ENCODE data around the gene SYNE2. TPM values are rescaled to one million over a fixed set of nuclear protein-coding genes. Genes with fewer than 3 reads are reported as not detected.

Gene SYNE2
- total RNA-seq, 4 donors from 2014 or later: 92.4 to 165 (median 98.3) TPM

DNA sequence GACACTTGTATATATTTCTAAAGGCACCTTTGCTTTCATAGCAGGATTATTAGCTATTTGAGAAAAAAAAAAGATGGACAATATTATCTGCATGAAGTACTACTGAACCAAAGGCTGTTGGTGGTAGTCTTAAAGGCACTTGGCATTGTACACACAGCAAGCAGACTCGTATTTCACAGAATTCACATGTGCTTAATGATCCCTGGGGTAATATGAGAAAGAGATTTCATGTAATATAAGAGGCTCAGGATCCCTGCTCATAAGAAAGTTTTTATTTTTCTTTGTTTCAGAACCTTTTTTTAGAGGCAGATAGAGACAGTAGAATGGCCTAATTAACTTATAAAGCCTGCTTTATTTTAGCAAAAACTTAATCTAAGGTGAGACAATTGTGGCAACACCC lies 59.5 kb downstream of the SYNE2 start:
- Histone ChIP-seq H3K27ac (replicated peaks in 1 of 4) (no peak overlapping the region), H3K4me1 (peaks cover 10 to 15% (median 12%) of the 10 kb centered on the region in 4 donors), H3K36me3 (peaks cover 0 to 29% (median 3%) of the 10 kb centered on the region in 4 donors), H3K4me3 (no peak overlapping the region), H3K27me3 (no peaks in the 10 kb centered on the region), H3K9me3 (no peaks in the 10 kb centered on the region)
- TF ChIP-seq, protein P1, sequence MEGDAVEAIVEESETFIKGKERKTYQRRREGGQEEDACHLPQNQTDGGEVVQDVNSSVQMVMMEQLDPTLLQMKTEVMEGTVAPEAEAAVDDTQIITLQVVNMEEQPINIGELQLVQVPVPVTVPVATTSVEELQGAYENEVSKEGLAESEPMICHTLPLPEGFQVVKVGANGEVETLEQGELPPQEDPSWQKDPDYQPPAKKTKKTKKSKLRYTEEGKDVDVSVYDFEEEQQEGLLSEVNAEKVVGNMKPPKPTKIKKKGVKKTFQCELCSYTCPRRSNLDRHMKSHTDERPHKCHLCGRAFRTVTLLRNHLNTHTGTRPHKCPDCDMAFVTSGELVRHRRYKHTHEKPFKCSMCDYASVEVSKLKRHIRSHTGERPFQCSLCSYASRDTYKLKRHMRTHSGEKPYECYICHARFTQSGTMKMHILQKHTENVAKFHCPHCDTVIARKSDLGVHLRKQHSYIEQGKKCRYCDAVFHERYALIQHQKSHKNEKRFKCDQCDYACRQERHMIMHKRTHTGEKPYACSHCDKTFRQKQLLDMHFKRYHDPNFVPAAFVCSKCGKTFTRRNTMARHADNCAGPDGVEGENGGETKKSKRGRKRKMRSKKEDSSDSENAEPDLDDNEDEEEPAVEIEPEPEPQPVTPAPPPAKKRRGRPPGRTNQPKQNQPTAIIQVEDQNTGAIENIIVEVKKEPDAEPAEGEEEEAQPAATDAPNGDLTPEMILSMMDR (IDR thresholded peaks at IDR 0.05): no peak
- 96% methylated on average over 1 of the region's 1 CpG for WGBS
- DNase-seq (ENCODE audit: extremely low spot score): no peak
- intact Hi-C loops (cut with DNase I): no loop called here

DNA sequence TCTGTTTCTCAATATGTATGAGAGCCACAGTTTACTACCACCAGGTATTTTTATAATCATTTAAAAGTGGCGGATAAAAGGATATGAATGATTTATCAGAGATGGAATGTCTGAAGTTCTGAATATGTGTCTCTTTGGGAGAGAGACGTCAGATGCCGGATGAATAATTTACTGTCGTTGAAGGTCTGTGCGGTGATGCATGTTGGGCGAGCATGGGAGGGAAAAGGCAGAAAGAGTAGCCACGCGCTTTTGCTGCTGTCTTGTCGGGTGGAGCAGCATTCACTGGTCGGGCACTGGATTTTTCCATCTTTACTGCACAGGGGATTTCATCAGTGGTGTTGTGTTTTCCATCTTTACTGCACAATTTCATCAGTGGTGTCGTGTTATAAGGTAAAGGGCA lies 65.6 kb downstream of the SYNE2 start:
- Histone ChIP-seq H3K27ac (replicated peaks in 1 of 4) (no peak overlapping the region), H3K4me1 (peaks cover 6 to 18% (median 12%) of the 10 kb centered on the region in 4 donors), H3K36me3 (no peaks in the 10 kb centered on the region), H3K27me3 (no peaks in the 10 kb centered on the region), H3K9me3 (no peaks in the 10 kb centered on the region), H3K4me3 (no peak overlapping the region)
- 92% methylated on average over 11 of the region's 11 CpGs for WGBS
- intact Hi-C loops (cut with DNase I): no loop called here
- DNase-seq (ENCODE audit: extremely low spot score): peak; percentile 55
- TF ChIP-seq POLR2A (IDR thresholded peaks at IDR 0.05; ENCODE audit: low read depth): no peak
- TF ChIP-seq EP300 (IDR thresholded peaks at IDR 0.05): no peak
- TF ChIP-seq POLR2AphosphoS5 (IDR thresholded peaks at IDR 0.05): no peak
- TF ChIP-seq, protein P1 (IDR thresholded peaks at IDR 0.05): no peak

DNA sequence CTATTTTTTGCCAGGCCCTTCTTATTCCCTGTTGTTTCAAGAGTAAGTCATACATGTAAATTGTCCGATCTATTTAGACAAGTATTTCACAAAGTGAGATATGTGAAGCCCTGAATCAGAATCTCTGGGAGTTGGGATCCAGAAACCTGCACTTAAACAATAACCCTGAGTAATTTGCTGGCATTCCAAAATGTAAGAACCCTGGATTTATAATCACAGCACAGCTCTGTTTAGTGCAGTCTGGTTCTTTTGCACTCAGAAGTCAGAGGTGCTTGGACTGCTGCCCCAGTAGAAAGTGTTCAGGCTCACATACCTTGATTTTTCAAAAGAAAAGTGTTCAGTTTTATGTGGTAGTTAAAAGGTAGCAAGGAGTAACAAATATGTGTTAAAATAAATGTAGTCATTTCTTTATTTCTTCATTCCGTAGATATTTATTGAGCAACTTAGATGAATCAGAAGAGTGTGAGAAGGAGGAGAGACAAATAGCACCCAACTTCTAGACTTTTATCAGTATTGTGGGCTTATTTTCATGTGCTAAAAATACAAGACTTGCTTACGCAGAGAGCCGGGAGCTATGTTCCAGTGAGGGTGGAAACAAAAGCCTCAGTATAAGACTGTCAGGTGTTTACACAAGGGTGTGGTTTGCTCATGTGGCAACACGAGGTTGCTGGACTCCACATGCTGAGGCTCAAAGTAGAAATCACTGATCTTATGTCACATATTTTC lies 70.1 kb downstream of the SYNE2 start:
- H3K27ac ChIP-seq (replicated peaks in 1 of 4): peak overlapping the region; percentile 42 to 68 (median 59)
- TF ChIP-seq POLR2AphosphoS5 (IDR thresholded peaks at IDR 0.05): peak; percentile 52 to 70
- TF ChIP-seq, protein P1 (IDR thresholded peaks at IDR 0.05): no peak
- H3K27me3 ChIP-seq: no peaks in the 10 kb centered on the region

DNA sequence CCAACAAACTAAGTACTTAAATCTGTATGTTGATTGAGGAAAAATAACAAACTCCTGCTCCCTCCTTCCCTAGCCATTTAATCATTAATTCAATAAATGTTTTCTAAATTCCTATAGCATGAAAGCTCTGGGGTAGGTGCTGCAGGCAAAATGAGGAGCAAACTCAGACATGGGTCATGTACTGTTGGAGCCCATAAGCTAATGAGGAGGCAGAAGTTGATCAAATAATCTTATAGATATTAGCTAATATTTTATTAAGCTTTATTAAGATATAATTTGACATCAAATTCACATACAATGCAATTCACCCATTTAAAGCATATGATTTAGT lies 70.6 kb downstream of the SYNE2 start:
- H3K27ac ChIP-seq (replicated peaks in 1 of 4): peak overlapping the region; percentile 42 to 68 (median 59)
- no peak for TF ChIP-seq POLR2AphosphoS5 (IDR thresholded peaks at IDR 0.05)
- no peak for TF ChIP-seq EP300 (IDR thresholded peaks at IDR 0.05)
- TF ChIP-seq POLR2A (IDR thresholded peaks at IDR 0.05; ENCODE audit: low read depth): no peak
- TF ChIP-seq, protein P1 (IDR thresholded peaks at IDR 0.05): no peak
- no peaks in the 10 kb centered on the region for H3K9me3 ChIP-seq
- no peaks in the 10 kb centered on the region for H3K36me3 ChIP-seq
- H3K4me3 ChIP-seq: no peak overlapping the region
- peak; percentile 55 for DNase-seq (ENCODE audit: extremely low spot score)
- H3K27me3 ChIP-seq: no peaks in the 10 kb centered on the region
- intact Hi-C loops (cut with DNase I): loop anchor here (5.0 kb wide), 1 partner anchor 71 kb away; the partner anchor contains the start of gene SYNE2
- peaks cover 6 to 29% (median 17%) of the 10 kb centered on the region in 4 donors for H3K4me1 ChIP-seq

More for the DNA sequence above, 70.1 kb downstream of the SYNE2 start:
- peak; percentile 8 for DNase-seq (ENCODE audit: extremely low spot score)
- WGBS: 55% methylated on average over 5 of the region's 5 CpGs
- Histone ChIP-seq H3K4me1 (peaks cover 6 to 29% (median 14%) of the 10 kb centered on the region in 4 donors), H3K36me3 (no peaks in the 10 kb centered on the region), H3K9me3 (no peaks in the 10 kb centered on the region), H3K4me3 (no peak overlapping the region)
- intact Hi-C loops (cut with DNase I): loop anchor here (5.0 kb wide), 1 partner anchor 71 kb away; the partner anchor contains the start of gene SYNE2

DNA sequence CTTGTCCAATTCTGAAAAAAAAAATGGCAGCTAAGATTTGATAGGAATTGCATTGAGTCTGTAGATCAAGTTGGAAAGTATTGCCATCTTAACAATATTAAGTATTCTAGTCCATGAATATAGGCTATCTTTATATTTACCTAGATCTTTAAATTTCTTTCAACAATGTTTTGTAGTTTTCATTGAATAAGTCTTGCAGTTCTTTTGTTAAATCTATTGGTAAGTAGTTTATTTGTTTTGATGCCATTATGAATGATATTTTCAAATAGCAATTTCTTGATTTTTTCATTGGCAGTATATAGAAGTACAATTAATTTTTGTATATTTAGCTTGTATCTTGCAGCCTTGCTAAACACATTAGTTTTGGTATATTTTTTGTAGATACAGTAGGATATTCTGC lies 71.6 kb downstream of the SYNE2 start:
- no peaks in the 10 kb centered on the region for H3K9me3 ChIP-seq
- H3K27me3 ChIP-seq: no peaks in the 10 kb centered on the region
- no peaks in the 10 kb centered on the region for H3K36me3 ChIP-seq
- no peak overlapping the region for H3K27ac ChIP-seq (replicated peaks in 1 of 4)
- TF ChIP-seq EP300 (IDR thresholded peaks at IDR 0.05) (no peak), POLR2AphosphoS5 (IDR thresholded peaks at IDR 0.05) (no peak), POLR2A (IDR thresholded peaks at IDR 0.05; ENCODE audit: low read depth) (no peak)
- TF ChIP-seq, protein P1 (IDR thresholded peaks at IDR 0.05): no peak
- no peak for DNase-seq (ENCODE audit: extremely low spot score)
- H3K4me1 ChIP-seq: peaks cover 6 to 29% (median 17%) of the 10 kb centered on the region in 4 donors
- intact Hi-C loops (cut with DNase I): loop anchor here (5.0 kb wide), 1 partner anchor 72 kb away; the partner anchor contains the start of gene SYNE2
- H3K4me3 ChIP-seq: no peak overlapping the region

Data from esophagus muscularis mucosa (tissue), 4 donors.